Astrocyte of the hippocampus (primary cell): Measurements from ENCODE around the gene TTBK1.

Experiments
- DNase-seq: peaks from one replicate; pipeline ENCODE4 v3.0.0; 2011; ENCODE audit warnings: low read depth, low spot score

The TTBK1 gene

GRCh38 chr6:43242908-43243663, at the start of gene TTBK1:
Gene TTBK1 (plus strand): TSS chr6:43243481. CDS start chr6:43246661, 3,180 bp downstream.
- peak; percentile 32 for DNase-seq

DNA sequence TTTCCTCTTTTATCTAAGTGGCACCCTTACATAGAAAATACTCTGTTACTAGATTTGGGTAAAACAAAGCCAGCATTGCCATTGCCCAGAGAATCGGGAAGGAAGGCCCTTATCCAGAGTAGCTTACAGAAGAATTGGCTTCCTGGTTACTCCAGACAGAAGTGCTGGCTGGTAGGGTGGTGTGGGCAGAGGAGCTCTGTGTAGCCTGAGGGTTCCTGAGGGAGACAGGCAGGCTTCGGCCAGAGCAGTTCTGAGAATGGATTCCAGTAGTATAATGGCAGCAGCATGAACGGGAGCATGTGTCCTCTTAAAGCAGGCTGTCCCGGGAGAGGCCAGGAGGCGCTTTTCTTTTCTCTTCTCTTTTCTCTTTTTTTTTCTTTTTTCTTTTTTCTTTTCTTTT, 49.4 kb upstream of the TTBK1 start:
- DNase-seq = no peak

DNA sequence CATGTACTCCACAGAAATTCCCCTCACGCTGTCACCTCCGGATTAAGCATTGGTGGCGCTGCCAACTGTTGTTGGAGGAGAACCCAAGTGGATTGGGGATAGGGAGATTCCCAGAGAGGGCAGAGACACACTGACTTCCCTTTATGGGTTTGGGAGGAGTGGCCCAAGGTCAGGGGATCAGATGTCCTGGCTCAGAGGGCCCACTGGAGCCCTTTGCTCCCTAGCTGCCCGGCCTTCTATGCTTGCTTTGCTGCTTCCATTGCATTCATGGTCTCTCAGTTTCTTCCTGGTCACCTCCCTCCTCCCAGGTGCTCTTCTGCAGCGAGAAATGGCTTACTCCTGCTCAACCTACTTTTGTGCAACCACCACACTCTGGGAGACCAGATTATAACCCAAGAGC, 46.9 kb upstream of the TTBK1 start:
- DNase-seq = no peak

DNA sequence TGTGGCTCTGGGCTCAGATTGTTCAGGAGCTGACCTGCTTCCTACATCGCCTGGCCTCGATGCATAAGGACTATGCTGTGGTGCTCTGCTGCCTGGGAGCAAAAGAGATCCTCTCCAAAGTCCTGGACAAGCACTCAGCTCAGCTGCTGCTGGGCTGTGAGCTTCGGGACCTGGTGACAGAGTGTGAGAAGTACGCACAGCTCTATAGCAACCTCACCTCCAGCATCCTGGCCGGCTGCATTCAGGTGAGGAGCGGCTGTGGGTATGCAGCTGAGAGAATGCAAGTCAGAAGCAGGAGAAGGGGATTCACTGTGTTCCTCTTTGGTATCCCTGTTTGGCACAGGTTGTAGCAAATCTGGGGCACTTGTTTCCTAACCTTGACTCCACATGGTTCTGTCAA, 43.4 kb upstream of the TTBK1 start:
- no peak for DNase-seq

GRCh38 chr6:43200541-43200940, 42.7 kb upstream of the TTBK1 start:
- no peak for DNase-seq

DNA sequence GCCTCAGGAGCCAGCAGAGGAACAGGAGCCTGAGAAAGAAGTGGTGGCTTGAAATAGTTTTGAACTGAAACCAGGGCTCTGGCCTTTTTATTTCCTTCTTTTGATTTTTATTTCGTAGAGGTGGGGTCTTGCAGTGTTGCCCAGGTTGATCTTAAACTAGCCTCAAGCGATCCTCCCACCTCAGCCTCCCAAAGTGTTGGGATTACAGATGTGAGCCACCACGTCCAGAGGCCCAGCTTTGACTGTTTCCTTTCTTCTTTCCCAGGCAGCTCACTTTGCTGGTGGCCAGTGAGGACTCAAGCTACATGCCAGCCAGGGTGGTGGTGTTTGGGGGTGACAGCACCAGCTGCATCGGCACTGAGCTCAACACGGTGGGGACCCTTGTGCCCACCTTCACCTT, 40.8 kb upstream of the TTBK1 start:
- DNase-seq = no peak

- DNase-seq = no peak
Observed at GRCh38 chr6:43203029-43203717, 40.1 kb upstream of the TTBK1 start.

DNA sequence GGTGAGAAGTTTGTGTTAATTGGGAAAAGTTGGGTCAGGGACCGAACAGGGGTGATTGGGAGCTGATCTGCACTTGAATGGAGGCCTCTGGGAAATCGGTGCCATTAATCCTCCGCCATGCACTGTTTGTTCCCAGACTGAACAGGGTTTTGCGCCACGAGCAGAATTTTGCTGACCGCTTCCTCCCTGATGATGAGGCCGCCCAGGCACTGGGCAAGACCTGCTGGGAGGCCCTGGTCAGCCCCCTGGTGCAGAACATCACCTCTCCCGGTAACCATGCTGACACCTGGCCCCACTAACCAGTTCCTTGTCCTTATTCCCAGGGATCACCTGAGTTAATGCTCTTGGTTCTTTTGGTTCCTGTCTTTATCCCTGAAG, 39.6 kb upstream of the TTBK1 start:
- DNase-seq = no peak

DNA sequence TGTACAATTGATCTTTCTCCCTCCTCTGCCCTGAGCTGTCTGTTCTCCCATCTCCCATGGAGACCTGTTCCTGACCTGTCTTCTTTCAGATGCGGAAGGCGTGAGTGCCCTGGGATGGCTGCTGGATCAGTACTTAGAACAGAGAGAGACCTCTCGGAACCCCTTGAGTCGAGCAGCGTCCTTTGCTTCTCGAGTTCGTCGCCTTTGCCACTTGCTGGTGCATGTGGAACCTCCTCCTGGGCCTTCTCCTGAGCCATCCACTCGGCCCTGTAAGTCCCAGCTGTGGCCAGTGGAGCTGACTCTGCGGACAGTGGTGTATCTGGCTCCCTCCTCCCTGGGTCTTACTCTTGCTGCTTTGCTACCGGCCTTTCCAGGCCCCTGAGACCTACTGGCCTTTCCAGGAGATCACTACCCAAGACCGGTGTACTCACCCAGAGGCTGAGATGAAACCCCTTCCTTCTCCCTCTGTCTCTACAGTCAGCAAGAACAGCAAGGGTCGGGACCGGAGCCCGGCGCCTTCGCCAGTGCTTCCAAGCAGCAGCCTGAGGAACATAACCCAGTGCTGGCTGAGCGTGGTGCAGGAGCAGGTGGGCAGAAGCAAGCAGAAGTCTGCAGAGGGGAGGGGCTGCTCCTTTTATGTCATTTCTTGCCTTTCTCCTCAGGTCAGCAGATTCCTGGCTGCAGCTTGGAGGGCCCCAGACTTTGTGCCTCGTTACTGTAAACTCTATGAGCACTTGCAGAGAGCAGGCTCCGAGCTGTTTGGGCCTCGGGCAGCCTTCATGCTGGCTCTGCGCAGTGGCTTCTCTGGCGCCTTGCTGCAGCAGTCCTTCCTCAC, 38.8 kb upstream of the TTBK1 start:
- DNase-seq = no peak

GRCh38 chr6:43205849-43206248, 37.4 kb upstream of the TTBK1 start:
- DNase-seq = no peak

GRCh38 chr6:43207286-43207685, 36.0 kb upstream of the TTBK1 start:
- no peak for DNase-seq

- DNase-seq = no peak
Observed at GRCh38 chr6:43211955-43212354, 31.3 kb upstream of the TTBK1 start.

GRCh38 chr6:43213431-43213830, 29.9 kb upstream of the TTBK1 start:
- no peak for DNase-seq

- no peak for DNase-seq
Observed at GRCh38 chr6:43215066-43215465, 28.2 kb upstream of the TTBK1 start.

- no peak for DNase-seq
Observed at GRCh38 chr6:43216200-43216599, 27.1 kb upstream of the TTBK1 start.

- no peak for DNase-seq
Observed at GRCh38 chr6:43217351-43217750, 25.9 kb upstream of the TTBK1 start.

GRCh38 chr6:43219119-43219518, 24.2 kb upstream of the TTBK1 start:
- DNase-seq = no peak

DNA sequence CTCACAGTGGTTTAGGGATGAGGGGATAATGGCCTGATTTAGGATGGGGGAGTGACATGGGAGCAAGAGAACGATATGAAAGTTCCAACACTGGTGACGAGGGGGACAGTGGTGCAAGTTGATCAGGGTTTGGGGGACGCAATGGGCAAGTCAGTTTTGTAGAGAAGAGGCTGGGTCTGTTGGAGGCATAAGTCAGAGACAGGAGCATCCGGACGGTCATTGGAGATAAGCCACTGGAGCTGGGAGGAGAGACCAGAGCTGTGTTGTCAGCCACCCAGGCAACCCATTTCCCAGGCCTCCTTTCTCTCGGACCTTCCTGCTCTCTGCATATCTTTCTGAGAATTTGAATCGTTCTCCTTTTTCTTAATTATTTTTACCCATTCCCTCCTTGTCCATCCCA, 23.5 kb upstream of the TTBK1 start:
- no peak for DNase-seq

- no peak for DNase-seq
Observed at GRCh38 chr6:43220439-43220951, 22.8 kb upstream of the TTBK1 start.

- peak; percentile 56 for DNase-seq
Observed at GRCh38 chr6:43221046-43221972, 22.0 kb upstream of the TTBK1 start.

DNA sequence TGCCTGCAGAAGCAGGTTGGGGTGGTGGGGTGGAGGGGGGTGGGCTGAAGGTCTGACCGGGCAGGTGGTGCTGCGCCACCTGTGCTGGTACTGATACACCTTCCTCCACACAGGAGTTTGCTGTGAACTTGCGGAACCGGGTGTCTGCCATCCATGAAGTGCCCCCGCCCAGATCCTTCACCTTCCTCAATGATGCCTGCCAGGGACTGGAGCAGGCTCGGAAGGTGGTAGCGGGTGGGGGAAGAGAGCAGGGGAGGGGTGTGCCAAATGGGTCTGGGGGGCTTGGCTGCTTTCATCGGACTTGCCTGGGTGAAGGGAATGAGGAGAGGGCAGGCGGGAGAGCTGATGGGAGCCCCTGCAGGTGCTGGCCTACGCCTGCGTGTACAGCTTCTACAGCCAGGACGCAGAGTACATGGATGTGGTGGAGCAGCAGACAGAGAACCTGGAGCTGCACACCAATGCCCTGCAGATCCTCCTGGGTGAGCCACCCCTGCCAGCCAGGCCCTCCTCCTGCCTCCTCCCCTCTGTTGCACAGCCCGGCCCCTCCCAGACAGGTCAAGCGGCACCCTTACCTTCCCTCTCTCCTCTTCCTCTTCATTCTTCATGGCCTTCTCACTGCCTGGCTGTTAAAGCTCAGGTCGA, 20.7 kb upstream of the TTBK1 start:
- no peak for DNase-seq
